ENCODE data around the gene SAMD4A.
A peak's percentile ranks its signal among the peaks of the same experiment; 100 is the strongest.

The SAMD4A gene

DNA sequence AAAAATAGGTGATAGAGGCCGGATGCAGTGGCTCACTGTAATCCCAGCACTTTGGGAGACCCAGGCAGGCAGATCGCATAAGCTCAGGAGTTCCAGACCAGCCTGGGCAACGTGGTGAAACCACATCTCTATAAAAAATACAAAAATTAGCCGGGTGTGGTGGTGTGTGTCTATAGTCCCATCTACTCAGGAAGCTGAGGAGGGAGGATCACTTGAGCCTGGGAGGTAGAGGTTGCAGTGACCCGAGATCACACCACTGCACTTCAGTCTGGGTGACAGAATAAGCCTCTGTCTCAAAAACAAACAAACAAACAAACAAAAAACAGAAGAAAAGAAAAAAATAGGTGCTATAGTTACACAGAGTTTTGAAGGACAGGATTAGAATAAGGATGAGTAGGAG is 142.1 kb downstream of the SAMD4A start:
- no peak for DNase-seq

DNA sequence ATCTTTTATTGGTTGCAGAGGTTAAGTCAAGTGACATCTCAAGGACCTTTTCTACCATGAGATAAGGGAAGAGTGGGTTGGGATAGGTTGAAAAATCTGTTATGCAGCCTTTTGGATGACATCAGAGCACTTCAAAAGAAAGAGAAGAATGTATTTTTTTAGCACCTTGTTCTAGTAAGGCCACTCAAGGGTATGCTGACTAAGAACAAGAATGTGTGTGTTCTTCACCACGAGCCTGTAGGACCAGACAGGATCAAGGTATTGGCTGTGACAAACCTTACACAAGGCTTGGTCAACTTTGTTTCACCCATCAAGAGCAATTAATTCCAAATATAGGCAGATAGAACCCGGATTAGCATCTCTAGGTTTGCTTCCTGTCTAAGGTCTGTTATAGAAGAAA is 142.5 kb downstream of the SAMD4A start:
- DNase-seq = no peak

DNA sequence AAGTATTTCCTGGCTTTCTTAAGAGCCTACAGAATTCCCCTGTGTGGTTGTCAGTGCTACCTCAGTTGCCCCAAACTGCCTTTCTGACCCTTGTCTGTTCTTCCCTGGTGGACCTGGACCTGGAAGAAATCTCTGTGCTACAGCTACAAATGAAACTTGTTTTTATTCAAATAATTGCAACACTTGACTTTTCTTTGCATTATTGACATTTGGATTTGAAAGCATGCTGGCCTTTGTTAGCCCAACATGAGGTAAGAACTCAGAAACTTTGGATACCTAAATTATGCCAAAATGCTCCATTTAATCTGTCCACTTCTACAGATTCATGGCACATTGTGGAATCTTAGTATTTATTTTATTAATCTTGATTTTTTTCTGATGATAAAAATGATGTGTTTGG is 142.9 kb downstream of the SAMD4A start:
- no peak for DNase-seq

DNA sequence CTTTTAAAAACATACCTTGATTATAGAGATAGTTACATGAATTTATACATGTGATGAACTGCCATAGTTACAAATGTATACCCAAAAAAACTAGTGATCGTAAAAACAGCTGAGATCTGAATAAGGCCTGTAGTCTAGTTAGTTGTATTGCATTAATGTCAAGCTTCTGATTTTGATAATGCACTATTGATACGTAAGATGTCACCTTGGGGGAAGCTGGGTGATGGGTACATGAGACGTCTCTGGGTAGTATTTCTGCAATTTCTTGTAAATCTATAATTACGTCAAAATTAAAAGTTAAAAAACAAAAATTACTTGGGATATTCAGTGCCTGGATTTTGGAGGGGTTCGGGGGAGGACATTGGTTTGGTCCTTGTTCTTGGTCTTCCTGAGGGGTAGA is 144.4 kb downstream of the SAMD4A start:
- no peak for DNase-seq

DNA sequence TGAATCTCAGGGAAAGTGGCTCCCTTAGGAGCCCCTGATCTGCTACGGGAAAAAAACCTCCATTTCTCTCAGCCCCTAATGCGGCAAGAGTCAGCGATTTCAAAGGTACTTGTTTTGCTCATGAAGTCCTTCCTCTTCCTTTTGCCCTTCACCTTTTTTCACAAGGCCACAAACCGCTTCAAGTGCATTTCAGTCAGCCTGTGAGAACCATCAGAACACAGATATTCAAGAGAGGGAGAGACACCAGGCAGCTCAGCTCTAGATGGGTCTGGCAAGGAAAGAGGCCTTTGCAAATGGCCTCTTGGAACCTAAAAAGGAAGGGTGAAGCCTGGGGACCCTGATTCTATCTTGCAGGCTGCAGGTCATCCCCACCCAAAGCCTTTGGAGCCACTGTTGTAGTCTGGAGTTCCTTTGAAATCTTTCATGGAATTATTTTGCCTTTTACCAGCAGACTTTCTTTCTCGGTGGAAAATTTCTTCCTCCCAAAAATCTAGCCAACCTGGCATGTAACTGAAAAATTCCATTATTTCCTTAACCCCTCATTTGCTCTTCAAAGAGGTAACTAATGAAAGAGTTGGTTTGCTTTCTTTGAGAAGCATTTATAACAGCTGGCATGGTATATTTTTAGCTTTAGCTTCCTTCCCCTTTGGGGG is 145.0 kb downstream of the SAMD4A start:
- DNase-seq = no peak

DNA sequence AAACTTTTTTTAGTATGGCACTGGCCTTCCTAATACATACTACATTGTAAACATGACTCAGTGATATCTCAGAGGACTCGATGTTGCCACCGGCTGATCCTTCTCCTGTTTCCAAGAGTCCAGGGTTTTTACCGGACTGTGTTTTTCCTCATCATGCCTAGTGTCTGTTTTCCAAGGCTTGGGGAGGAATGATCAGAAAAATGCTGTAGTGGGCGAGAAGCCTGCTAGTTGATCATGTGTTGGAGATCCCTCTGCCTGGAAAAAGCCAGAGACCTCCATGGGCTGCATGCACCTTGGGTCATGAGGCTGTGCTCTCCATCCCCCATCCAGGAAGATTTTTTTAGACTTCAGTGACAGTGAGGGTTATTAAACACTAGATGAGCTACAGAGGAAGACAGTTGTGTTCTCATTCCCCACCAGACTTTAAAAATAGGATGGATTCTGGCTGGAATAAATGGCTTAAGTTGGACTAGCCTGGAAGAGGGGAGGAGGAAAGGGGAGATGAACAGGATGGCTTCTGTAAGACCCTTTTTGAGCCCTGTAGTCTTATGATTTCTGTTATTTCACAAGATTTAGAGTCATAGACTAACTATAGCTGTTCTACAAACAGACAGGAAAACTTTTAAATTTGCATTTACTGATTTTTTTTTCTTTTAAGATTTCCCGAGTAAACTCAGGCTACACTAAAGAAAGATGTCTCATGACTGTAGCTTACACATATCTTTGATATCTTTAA is 145.7 kb downstream of the SAMD4A start:
- peak; percentile 50 for DNase-seq

DNA sequence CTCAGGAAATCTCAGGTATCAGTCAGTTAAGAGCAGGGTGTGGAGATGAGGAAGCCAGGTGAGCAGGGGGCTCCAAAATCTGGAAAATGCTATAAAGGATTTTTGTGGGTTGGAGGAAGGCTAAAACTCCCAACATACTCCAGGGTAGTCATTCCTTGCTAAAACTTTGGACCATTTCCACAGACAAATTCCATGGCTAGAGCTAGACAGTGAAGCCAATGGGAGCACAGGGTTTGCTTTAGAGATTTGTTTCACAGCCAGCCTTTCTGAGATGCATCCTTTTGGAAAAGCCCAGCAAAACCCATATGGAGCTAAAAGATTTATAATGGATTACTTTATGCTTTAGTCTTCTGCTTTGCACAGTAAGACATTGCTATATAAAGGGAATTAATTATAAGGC is 146.5 kb downstream of the SAMD4A start:
- peak; percentile 85 for DNase-seq

DNA sequence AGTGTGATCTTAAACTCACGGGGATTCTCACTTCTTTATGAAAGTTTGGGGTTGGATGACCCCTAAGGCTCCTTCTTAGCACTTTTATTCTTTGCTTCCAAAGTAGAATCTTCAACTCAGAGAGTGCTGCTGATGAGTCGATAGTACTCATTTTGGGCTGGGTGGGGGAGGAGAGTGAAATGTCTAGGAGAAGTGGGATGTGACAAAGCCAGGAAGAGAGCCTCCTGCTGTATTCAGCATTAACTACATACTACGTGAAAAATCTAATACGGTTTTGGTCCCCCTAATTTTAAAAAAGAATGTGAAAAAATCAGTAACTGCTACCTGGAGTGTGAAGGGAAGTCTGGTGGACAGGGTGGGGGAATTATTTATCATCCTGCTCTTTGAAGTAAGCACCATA is 148.3 kb downstream of the SAMD4A start:
- peak; percentile 70 for DNase-seq

DNA sequence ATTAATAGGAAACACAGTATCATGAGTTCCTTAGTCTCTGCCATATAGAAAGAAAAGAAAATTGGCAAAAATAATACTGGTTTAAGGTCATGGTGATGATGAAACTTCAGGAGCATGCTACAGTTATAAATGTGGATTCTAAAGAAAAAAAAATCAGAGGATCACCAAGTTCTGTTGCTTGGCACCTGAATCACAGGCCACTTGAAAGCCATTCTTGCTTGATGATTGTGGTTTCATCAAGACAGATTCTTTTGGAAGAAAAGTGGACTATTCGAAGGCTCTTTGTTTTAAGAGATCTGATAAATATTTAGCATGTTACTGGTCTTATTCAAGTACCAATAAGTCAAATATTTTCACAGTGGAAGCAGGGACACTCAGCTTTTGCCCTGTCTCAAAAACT is 148.9 kb downstream of the SAMD4A start:
- DNase-seq = peak; percentile 39

DNA sequence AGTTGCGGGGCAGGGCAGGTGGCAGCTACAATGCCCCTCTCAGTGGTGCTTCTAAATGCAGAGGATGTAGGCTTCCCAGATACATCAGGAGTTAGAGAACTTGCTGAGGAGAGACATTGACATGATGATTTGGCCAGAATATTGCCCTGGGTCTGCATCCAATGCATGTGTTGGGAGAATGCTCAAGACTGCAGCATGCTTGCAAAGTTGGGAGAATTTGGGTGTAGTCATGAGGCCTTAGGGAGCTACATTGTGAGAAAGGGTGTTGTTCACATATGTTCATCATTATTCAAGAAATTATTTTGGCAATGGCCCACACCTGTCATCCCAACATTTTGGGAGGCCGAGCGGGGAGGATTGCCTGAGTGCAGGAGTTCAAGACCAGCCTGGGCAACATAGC is 149.9 kb downstream of the SAMD4A start:
- no peak for DNase-seq

DNA sequence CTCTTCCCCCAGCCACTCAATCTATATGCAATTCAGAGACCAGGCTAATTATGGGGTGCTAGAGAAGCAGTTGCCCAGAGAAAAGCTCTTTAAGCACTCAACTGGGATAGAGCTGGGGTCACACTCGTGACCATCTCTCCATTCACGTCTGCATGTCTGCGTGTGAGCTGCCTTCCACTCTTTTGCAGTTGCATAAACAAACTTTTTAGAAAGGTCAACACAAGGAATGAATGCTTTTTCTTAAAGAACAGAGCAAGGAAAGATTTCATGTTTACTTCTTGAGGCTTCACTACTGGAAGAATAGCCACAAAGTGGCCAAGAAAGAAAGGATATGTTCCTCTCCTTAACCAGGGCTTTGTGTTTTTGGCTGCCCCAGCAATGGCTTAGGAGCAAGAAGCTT is 151.1 kb downstream of the SAMD4A start:
- DNase-seq = no peak

DNA sequence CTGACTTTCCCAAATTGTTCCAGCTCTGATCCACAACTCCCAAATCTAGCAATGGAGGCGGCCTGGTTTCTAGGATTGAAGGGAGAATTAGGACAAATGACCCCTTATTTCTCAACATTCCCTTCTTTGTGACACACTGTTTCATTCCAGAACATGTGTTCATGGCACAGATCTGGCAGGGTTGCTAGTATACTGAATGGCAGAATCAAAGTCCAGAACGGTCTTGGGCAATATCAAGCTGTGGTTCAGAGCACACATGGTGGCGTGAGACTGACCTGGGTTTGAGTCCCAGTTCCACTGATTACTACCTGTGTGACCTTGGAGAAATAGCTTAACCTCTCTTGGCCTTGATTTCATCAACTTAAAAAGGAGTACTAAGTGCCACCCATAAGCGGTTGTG is 152.5 kb downstream of the SAMD4A start:
- DNase-seq = no peak

DNA sequence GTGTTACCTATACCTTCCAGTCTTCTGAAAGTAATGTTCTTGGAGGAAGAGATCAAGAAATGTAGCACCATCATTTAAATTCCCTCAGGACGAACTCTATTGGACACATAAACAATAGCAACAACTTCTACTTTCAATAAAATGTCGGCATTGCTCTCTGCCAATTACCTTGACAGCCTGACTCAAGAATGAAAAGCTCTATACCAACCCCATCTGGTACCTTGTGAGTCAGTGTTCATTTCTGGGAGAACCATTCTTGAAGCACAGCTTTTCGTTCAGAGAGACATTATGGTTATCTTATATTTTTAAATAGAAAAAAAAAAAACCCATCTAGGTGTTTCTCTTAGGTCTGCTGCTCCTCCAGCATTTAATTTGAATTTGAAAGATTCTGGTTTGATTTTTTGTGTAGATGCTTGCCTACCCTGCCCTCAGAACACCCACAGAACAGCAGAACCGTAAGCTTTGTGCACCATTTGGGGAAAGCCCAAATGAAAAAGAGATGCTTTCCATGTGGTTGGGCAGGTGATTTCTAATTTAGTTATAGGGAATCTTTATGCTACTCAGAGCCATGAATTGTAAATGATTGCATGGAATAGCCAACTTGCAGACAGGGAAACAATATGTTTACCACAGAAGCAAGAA is 156.0 kb downstream of the SAMD4A start:
- peak; percentile 60 for DNase-seq

DNA sequence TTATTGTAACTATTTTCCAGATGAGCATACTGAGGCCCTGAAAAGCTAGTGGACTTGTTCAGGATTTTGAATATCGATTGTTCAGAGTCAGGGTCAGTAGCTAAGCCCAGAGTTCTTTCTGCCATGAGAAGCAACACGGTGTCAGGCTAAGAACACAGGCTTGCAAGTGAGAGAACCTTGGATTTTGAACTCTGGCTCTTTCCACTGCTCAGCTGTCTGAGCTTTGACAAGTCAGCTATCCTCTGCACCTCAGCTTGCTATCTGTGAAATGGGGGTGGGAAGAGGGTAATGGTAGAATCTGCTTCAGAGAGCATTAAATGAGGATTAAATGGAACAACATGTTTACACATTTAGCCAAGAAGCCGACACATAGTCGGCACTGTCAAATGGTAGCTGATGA is 157.2 kb downstream of the SAMD4A start:
- DNase-seq = no peak

DNA sequence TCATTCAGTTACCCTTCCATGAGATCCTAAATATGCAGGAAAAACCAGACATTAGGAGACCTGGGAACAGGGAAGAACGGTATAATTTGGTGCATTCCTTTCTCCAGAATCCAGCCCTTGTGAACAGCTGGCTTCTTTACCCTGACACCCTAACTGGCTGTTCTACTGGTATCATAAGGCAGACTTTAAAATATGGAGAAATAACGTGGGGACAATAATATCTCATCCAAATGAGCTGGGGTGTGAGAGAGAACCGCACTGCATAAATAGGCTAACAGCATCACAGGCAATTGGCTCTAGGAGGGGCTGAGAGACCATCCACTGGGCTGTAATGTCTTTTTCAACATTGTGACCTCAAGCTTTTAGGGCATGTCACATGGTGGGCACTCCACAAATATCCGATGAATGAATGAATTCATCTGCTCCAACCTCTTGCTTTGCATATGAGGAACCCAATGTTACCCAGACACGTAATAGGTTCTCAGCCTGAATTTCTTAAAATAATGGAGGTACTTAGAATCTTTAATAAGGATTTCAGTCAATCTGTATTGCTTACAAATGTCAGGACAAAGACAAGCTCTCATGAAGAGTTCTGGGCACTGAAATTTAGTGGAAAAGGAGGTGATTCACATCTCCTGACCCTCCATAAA is 157.9 kb downstream of the SAMD4A start:
- no peak for DNase-seq

DNA sequence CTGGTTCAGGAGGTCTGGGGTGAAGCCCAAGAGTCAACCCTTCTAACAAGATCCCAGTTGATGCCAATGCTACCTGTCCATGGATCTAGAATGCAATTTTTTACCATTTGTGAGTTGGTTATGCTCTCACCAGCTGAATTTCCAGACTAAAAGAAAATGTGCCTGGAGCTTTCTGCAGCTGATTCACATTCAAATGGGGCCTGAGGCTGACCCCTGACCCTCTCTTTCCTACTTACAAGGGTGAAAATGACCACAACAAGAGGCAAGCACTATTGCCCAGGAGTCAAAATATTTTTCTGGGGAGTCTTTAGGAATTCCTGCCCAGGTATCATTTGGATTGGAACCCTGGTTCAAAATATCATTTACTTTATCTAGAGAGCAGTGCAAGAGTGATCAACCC is 159.1 kb downstream of the SAMD4A start:
- no peak for DNase-seq

DNA sequence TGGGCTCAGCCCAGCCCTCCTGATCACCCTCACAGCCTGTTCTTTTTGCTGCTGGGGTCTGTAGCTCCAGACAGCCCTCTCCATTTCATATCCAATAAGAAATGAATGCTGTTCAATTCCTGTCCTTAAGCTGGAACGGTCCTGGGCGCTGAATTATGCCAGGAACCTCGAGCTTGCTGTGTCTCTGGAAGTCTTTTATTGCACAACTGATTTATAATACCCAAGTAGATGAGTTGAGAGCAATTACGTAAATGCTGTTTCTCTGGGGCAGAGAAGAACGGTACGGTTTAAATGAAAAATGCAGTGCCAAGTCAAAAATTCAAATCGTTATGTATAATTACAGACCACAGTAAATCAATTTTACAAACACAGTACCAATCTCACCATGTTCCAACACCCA is 161.0 kb downstream of the SAMD4A start:
- DNase-seq = peak; percentile 44

DNA sequence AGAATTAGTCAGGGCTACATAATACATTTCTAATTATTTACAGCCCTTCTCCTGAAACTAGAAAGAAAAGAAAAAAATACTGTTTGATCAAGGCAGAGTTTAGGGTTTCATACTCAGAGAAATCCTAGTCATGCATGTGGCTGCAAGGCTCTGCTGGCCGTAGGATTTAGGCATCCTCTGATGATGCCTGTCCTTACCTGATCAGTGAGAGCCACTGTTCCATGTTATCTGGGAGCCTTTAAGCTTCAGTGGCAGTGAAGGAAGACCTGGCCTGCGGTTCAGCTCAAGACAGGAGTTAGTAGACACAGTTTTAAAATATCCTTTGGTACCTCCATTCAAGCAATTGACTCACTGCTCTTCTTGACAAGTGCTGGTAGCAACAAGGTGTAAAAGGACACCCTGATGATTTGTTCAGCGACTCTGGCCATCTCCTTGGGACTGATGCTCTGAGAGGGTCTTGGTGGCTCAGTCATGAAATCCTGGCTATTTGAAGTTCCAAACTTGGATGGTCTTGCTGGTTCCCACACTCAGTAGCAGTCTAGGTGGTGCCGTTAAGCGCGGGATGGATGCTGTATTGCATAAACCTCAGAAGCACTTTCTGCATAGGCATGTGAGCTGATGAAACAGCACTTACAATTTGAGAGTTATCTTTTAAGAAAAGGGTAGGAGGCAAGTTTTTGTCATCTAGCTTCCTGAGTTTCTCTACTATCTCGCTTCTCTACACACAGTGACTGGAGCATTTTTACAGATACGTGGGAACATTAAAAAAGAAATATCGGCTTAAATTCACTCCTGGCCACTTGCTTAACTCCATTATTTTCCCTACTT is 162.0 kb downstream of the SAMD4A start:
- DNase-seq = peak; percentile 49

DNA sequence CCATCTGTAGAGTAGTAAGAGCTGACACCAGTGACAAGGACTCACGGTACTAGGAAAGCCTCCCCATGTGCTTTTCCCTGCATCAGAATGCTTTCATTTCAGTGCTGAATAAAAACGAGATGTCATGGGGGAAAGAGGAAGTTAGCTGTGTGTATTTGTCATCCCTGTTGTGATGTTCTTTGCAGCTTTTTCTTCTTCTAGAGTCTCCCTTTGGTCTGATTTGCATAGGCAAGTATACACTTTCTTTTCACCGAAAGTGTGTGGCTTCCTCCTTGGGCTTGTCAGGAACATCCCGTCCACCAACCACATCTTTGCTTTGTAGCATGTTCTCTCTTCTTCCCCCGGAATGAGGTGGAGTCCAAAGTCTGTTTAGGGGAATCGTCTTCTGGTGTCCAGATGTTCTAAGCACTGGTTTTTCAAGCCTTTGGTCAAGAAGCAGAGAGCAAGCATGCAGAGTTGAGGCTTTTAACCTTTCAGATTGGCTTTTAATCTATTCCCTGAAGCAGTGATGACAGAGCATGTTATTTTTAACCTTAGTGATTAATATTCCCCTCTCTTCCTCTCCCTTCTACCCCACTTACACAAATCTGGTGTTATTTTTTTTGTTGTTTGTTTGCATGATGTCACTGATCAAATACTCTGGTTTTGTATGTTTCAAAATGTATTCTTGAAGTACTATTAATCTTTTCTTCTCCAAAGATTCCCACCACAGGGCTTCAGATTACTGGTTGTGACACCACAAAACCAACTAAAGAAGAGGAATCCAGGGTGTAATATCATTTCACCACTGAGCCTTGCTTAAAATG is 163.4 kb downstream of the SAMD4A start:
- DNase-seq = peak; percentile 80

DNA sequence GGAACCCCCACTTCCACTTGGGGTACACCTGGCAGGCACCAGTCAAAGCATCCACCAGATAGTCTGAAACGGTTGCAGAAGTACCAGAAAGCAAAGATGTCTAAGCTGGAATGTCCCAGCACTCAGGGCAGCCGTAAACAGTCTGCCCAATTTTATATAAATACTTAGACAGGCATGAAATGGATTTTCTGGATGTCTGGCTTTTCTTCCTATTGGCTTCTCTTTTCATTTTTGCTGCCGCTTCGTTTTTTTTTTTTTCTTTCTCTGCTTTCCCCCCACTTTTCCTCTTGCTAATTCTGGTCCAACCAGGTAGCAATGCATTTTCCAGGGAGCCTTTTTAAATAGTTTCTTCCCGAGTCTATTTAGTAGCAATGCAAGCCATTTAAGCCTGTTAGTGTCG is 168.0 kb downstream of the SAMD4A start:
- DNase-seq = no peak

DNA sequence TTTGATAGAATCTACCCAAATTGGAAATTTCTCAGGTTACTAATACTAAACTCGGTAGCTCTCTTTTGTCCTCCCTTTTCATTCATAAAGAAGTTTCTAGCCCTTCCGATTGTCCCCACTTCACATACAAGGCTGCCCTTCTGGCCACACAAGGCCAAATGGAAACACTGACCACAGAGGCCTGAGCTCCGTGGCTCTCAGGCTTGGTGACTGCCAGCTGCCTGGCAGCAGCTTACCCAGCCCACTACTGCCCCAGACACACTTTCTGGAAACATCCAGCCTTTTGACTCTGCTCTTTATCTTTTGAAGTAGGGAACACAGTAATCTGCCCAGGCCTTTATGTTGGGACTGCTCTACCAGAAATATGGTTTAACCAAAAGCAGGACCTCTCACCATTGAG is 168.5 kb downstream of the SAMD4A start:
- DNase-seq = no peak

DNA sequence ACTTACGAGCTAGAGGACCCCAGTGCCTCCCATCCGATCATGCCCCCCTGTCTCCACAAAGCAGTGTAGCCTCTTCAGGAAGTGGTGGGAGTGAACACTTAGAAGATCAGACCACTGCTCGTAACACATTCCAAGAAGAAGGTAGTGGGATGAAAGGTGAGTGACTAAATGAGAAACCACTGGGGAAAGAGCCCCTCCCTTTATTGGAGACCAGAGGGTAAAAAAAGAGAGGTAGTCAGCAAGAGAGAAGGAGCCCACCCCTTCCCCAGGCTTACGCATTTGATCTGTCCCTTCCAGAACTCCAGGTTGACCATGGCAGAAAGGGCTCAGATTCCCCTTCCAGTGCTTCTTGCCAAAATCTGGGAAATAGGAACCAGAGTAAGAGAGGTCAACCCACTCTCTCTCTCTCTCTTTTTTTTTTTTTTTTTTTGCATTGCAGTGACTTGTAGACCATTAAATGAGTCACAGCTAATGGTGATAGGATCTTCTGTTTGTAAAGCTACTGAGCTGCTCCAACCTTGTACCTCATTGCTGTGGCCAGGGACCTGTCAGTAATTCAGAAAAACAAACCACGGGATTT is 170.3 kb downstream of the SAMD4A start:
- peak; percentile 80 for DNase-seq

All from fibroblast of skin of right biceps (primary cell).